Measurements from ENCODE around the gene CCDC187. TPM values are rescaled to one million over a fixed set of nuclear protein-coding genes. Genes with fewer than 3 reads are reported as not detected.

Gene CCDC187
- total and polyA plus RNA-seq, 2 of the 13 experiments (the other 11 are each of a cell fraction or from before 2014, with no cell fraction given), result 0.03 to 0.13 TPM

- no peak overlapping the region for H2AFZ ChIP-seq (ENCODE audit: low read length)
- H3K36me3 ChIP-seq (replicated peaks in 1 of 2; ENCODE audit: control insufficient read depth in 1 of 2, insufficient read depth in 2 of 2, low read length in 2 of 2), result peaks cover 23 to 55% of the 10 kb centered on the region in 2 experiments; a peak in 4 of 5 replicates
- H3K9me3 ChIP-seq (ENCODE audit: low read length), result no peaks in the 10 kb centered on the region
- ChIA-PET POLR2A (no interaction called here), CTCF (ENCODE audit: low intra/inter-chr PET ratio, low total read pairs) (no interaction called here)
- in situ Hi-C loops (cut with HindIII; ENCODE audit: extremely low pct_ligation_motif_present, low pct_unique_long_range_greater_than_20kb) (no loop called here), intact Hi-C loops (cut with micrococcal nuclease; ENCODE audit: unreplicated experiment) (no loop called here)
- ATAC-seq (no peak), DNase-seq (ENCODE audit: low spot score) (no peak), FAIRE-seq (no peak)
- no peak overlapping the region for H3K4me2 ChIP-seq (ENCODE audit: low read depth, low read length)
- no peak for TF ChIP-seq ZNF337 (CRISPR knock-in tag; IDR thresholded peaks at IDR 0.05; ENCODE audit: borderline replicate concordance, low read depth)
- no peak for TF ChIP-seq TGIF2 (CRISPR knock-in tag; IDR thresholded peaks at IDR 0.05)
- no peak for TF ChIP-seq ISL2 (CRISPR knock-in tag; IDR thresholded peaks at IDR 0.05)
- no peak for TF ChIP-seq CSRNP2 (CRISPR knock-in tag; conservative IDR thresholded peaks at IDR 0.05; ENCODE audit: low read depth)
- TF ChIP-seq ZNF792 (CRISPR knock-in tag; IDR thresholded peaks at IDR 0.05), result no peak
- TF ChIP-seq MIXL1 (CRISPR knock-in tag; IDR thresholded peaks at IDR 0.05), result no peak
- no peak overlapping the region for H3K27ac ChIP-seq (ENCODE audit: extremely low read length, insufficient read depth, low read length)
- peaks cover 52% of the 10 kb centered on the region; the same call in 1 of the 2 replicates for H4K20me1 ChIP-seq (ENCODE audit: insufficient read depth, low read length)
- no peaks in the 10 kb centered on the region for H3K4me1 ChIP-seq (ENCODE audit: insufficient read depth, low read length)
- H3K4me3 ChIP-seq (replicated peaks in 1 of 3; ENCODE audit: insufficient read depth in 1 of 3, low read depth in 2 of 3, low read length in 3 of 3), result no peak overlapping the region
- H3K79me2 ChIP-seq (ENCODE audit: insufficient read depth, low read length), result peaks cover 46% of the 10 kb centered on the region
- no peak overlapping the region for H3K9ac ChIP-seq (ENCODE audit: insufficient read depth, low read depth, low read length)
- over 99% methylated on average over 9 of the region's 10 CpGs for WGBS (ENCODE audit: low lambda C conversion rate)
- BruUV-seq (replicated peaks), result no TSS peak
- no peaks in the 10 kb centered on the region for H3K27me3 ChIP-seq (ENCODE audit: control insufficient read depth in 1 of 2, insufficient read depth in 2 of 2, low read length in 2 of 2)
Measured at GRCh38 chr9:136232969-136233368, 70.9 kb downstream of the CCDC187 start.

- Histone ChIP-seq H3K27me3 (ENCODE audit: control insufficient read depth in 1 of 2, insufficient read depth in 2 of 2, low read length in 2 of 2) (no peaks in the 10 kb centered on the region), H3K4me3 (replicated peaks in 1 of 3; ENCODE audit: insufficient read depth in 1 of 3, low read depth in 2 of 3, low read length in 3 of 3) (no peak overlapping the region), H3K79me2 (ENCODE audit: insufficient read depth, low read length) (peaks cover 42% of the 10 kb centered on the region), H3K9ac (ENCODE audit: insufficient read depth, low read depth, low read length) (no peak overlapping the region), H3K9me3 (ENCODE audit: low read length) (no peaks in the 10 kb centered on the region), H3K4me1 (ENCODE audit: insufficient read depth, low read length) (no peaks in the 10 kb centered on the region), H3K27ac (ENCODE audit: extremely low read length, insufficient read depth, low read length) (no peak overlapping the region), H3K4me2 (ENCODE audit: low read depth, low read length) (no peak overlapping the region), H3K36me3 (replicated peaks in 1 of 2; ENCODE audit: control insufficient read depth in 1 of 2, insufficient read depth in 2 of 2, low read length in 2 of 2) (peaks cover 23 to 56% of the 10 kb centered on the region in 2 experiments; a peak in 4 of 5 replicates), H4K20me1 (ENCODE audit: insufficient read depth, low read length) (peaks cover 56% of the 10 kb centered on the region; the same call in 1 of the 2 replicates), H2AFZ (ENCODE audit: low read length) (no peak overlapping the region)
- ATAC-seq (no peak), FAIRE-seq (no peak), DNase-seq (ENCODE audit: low spot score) (no peak)
- in situ Hi-C loops (cut with HindIII; ENCODE audit: extremely low pct_ligation_motif_present, low pct_unique_long_range_greater_than_20kb), result no loop called here
- intact Hi-C loops (cut with micrococcal nuclease; ENCODE audit: unreplicated experiment), result no loop called here
- ChIA-PET POLR2A (interaction anchor here (1.2 kb wide), 1 partner anchor 23 kb away, joined by 3 read pairs; no protein-coding TSS in a partner anchor), CTCF (ENCODE audit: low intra/inter-chr PET ratio, low total read pairs) (no interaction called here)
- WGBS (ENCODE audit: low lambda C conversion rate), result 96% methylated on average over 31 of the region's 31 CpGs
- no TSS peak for BruUV-seq (replicated peaks)
- TF ChIP-seq ZNF530 (CRISPR knock-in tag; IDR thresholded peaks at IDR 0.05; ENCODE audit: low read depth) (no peak), KDM5A (IDR thresholded peaks at IDR 0.05; ENCODE audit: borderline replicate concordance, low read length) (no peak), HES4 (CRISPR knock-in tag; IDR thresholded peaks at IDR 0.05; ENCODE audit: borderline replicate concordance) (no peak), RFXANK (CRISPR knock-in tag; IDR thresholded peaks at IDR 0.05) (no peak), KDM3A (CRISPR knock-in tag; IDR thresholded peaks at IDR 0.05; ENCODE audit: low read depth) (no peak), FUBP1 (CRISPR knock-in tag; IDR thresholded peaks at IDR 0.05; ENCODE audit: borderline replicate concordance) (no peak), ISX (CRISPR knock-in tag; conservative IDR thresholded peaks at IDR 0.05) (no peak), FOXO1 (CRISPR knock-in tag; IDR thresholded peaks at IDR 0.05) (no peak), ZNF724P (CRISPR knock-in tag; IDR thresholded peaks at IDR 0.05; ENCODE audit: borderline replicate concordance) (no peak), FOXA1 (IDR thresholded peaks at IDR 0.05) (no peak), FOXA1 (CRISPR knock-in tag; IDR thresholded peaks at IDR 0.05) (no peak)
Measured at GRCh38 chr9:136231478-136232297, 72.2 kb downstream of the CCDC187 start.
